Embryonic facial prominence (tissue), 1 donor: Measurements from ENCODE around the gene ZNF326.
A peak's percentile ranks its signal among the peaks of the same experiment; 100 is the strongest.

Experiments used
- DNase-seq: peaks from one replicate; pipeline ENCODE4 v3.0.0-alpha.2; 2016; ENCODE audit errors: extremely low spot score

Gene ZNF326, protein sequence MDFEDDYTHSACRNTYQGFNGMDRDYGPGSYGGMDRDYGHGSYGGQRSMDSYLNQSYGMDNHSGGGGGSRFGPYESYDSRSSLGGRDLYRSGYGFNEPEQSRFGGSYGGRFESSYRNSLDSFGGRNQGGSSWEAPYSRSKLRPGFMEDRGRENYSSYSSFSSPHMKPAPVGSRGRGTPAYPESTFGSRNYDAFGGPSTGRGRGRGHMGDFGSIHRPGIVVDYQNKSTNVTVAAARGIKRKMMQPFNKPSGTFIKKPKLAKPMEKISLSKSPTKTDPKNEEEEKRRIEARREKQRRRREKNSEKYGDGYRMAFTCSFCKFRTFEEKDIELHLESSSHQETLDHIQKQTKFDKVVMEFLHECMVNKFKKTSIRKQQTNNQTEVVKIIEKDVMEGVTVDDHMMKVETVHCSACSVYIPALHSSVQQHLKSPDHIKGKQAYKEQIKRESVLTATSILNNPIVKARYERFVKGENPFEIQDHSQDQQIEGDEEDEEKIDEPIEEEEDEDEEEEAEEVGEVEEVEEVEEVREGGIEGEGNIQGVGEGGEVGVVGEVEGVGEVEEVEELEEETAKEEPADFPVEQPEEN

GRCh38 chr1:89994805-89995597 lies at the start of gene ZNF326:
ZNF326 (plus strand) TSS chr1:89995110; CDS start chr1:89995258, 148 bp downstream.
- peak; percentile 90 for DNase-seq

- DNase-seq = no peak
Measured at GRCh38 chr1:89945852-89946476, 48.9 kb upstream of the ZNF326 start.

DNA sequence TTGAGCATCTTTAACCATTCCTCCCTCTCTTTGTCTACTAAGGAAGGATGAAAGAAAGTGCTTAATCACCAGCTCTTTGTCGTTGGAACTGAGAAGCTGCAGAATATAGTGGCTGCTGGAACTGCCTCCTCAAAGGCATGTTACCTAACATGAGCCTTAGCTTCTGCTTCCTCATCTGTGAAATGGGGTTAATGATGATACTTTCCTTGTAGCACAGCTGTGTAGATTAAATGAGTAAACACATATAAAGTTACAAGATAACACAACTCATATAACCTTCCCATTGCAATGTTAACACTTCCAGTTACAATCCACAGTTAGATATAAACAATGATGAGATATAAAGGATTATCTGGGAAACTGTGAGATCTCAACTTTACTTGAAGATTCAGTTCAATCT lies 48.4 kb upstream of the ZNF326 start:
- no peak for DNase-seq

GRCh38 chr1:89948722-89949345 lies 46.1 kb upstream of the ZNF326 start:
- no peak for DNase-seq

GRCh38 chr1:89949991-89950624 lies 44.8 kb upstream of the ZNF326 start:
- DNase-seq = no peak

GRCh38 chr1:89950703-89951102 lies 44.2 kb upstream of the ZNF326 start:
- no peak for DNase-seq

DNA sequence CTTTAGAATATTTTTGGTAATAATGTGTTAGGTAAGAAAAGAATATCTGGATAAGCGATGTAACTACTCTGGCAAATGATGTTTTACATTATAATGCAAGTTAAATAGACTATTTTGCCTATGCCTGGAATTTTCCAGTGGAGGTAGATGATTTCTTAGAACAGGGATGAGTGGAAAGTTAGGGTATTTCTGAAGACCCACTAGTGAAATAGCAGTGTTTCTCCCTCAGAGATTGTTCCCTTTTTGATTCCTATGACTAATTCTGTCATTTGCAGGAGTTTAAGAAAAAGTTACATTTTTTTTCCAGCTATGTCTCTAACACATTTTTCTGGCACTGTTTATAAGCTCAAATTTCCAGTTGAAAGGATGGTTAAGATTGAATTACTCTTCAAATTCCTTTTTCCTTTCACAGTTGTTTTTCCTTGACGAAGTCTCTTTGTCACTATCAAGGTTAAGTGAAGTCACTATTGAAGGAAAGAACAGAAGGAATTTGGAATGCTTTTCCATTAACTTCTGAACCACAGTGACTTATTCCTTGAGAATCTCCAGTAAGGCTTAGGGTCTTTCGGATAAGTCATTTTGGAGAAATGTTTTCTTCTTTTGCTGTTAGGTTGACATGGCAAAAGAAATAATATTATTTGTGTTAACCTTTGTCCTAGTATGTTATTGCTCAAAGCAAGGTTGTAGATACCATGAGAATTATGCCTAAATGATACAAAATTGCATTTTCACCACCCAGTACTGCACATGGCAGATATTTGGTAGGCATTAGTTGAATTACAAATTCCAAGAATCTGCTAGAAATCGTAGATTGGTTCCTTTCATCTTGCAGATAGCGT lies 42.9 kb upstream of the ZNF326 start:
- DNase-seq = no peak

DNA sequence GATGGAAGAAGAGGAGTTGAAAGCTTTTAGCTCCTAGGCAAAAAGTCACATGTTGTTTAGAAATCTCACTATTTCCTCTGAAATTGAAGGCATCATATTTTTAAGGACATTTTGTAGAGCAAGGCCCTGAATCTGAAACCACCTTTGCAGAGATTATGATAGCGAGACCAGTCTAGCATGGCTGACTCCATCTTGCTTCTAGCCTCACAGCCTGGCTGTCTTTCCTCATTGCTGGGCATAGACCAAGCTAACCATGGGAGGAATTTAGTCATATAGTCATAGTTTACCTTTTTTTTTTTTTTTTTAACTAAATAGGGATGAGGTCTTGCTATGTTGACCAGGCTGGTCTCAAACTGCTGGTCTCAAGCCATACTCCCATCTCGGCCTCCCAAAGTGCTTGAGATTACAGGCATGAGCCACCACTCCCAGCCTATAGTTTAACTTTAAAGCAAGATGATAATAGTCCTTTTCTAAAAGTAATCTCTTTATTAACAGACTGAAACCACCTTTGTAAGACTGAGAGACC lies 42.2 kb upstream of the ZNF326 start:
- DNase-seq = no peak

DNA sequence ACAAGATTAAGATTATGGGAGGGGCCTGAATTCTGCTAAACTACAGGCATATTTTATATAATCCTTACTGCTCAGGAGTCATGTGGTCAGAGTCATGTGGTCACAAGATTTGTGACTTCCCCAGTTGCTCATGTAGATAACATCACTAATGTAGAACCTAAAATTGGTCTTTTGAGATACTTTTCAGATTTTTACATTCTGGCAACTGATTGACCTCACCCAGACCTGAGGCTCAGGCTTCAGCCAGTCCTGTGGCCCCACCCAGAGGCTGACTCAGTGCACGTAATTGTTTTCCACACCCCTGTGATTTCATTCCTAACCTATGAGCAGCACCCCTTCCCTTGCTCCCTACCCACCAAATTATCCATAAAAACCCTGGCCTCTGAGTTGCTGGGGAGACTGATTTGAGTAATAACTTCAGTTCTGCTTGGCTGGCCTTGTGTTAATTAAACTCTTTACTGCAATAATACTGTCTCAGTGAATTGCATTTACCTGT lies 41.7 kb upstream of the ZNF326 start:
- no peak for DNase-seq

DNA sequence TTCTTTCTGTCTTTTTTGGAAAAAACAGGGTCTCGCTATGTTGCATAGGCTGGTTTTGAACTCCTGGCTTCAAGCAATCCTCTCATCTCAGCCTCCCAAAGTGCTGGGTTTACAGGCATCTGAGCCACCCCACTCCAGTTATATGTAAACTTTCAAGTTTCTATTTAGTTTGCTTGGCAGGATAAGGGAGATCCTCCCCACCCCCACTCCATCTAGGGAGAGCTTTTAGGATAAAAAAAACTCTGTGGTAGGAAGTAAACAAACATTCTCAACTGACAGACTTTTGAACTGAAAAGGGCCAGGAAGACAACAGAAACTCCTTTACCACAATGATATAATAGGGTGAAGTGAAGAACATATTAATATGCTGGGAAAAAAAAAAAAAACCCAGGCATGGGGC lies 41.0 kb upstream of the ZNF326 start:
- no peak for DNase-seq

GRCh38 chr1:89954401-89954800 lies 40.5 kb upstream of the ZNF326 start:
- DNase-seq = no peak

DNA sequence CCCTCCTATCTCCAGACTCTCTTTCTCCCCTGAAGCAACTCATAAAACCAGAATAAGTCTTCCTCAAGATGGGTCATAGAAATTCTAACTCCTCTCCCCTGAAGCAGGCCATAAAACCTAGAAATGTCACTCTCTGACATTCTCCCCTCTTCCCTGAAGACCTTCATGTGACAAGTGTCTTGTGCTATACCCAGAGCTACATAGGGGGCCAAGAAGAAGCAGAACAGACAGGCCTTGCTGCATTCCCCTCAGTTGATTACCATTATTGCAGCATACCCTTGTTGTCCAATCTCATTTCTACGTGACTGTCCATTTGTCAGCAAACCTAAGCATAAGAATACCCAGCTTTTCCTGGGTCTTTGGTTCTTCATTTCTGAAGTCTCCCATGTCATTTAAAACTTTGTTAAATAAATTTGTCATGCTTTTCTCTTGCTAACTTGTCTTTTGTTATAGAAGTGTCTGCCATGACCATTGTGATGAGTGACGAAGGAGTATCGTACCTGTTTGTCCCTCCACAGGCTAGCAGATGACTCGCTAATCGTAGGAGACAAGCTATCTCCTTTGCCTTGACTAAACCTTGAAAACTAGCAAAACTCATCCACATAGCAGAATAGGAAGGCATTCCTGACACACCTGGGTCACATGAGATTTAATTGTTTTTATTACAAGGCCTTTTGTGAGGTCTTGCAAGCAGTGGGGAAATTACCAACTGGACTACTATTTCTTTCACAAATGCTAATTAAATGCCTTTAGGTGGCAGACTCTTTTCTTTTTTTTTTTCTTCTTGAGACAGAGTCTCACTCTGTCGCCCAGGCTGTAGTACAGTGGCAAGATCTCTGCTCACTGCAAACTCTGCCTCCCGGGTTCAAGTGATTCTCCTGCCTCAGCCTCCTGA lies 39.4 kb upstream of the ZNF326 start:
- no peak for DNase-seq

GRCh38 chr1:89957107-89957506 lies 37.8 kb upstream of the ZNF326 start:
- DNase-seq = no peak

DNA sequence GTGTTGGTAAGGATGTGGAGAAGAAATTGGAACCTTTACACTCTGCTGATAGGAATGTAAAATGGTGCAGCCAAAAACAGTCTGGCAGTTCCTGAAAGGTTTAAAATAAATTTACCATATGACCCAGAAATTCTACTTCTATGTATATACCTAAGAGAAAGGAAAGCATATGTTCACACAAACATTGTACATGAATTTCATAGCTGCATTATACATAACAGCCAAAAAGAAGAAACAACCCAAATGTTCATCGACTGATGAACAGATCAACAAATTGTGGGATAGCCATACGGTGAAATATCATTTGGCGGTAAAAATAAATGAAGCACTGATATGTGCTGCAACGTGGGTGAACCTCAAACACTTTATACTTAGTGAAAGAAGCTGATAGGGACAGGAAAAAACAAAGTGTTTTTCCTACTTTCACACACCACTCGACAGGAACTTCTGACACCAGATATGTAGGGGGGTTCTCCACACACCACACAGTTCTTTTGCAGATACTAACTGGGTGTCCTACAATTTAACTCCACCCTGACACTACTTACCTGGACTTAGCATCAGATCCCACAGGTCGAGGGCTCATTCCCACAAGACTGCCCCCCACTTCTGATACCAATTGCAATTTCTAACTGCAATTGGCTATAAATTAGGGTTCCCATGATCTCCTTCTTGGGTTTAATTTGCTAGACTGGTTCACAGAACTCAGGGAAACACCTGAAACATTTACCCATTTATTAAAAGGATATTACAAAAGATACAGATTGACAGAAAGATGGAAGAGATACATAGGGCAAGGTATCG lies 35.9 kb upstream of the ZNF326 start:
- no peak for DNase-seq

GRCh38 chr1:89959719-89960118 lies 35.2 kb upstream of the ZNF326 start:
- DNase-seq = no peak

DNA sequence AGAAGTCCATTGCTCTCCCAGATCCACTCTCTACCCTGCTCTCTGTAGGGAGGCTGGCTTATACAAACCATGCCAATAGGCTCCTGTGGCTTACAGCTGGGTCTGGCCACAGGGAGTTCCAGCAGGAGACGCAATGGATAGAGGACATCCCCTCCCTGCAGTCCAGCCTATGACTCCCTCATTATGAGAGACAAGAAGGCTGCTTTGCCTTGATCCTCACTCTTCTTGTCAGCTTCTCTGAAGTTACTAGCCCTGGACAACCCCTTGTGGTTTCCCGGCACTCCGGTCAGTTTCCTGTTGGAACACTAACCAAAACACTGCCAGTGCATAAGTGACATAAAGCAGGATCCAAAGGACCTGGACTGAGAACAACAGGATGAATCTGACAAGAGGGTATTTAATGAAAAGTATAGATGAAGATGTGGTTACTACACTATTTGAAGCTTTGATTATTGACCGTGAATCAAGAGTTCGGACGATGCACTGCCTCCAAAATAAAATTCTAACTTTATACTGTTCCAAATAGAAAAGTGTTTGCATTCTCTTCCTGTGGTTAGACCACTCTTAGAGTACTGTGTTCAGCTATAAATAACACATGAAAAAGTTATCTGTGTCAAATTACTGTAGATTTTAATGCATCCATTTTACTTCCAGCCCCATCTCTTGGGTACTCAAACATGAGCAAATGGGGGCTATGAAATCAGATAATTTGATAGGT lies 32.7 kb upstream of the ZNF326 start:
- DNase-seq = no peak

DNA sequence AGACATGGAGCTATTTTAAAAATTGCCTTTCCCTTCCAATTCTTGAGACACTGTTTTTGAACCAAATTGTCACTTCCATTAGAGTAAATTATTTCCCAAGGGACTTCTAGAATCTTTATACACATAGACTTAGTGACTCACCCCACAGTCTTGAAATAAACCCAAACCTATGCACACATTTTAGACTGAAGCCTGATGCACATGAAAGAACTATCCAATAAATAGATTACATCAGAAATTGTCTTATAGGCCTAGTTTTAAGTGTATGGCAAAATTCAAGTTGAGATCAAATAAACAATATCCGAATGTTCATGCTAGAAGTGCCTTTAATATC lies 32.2 kb upstream of the ZNF326 start:
- no peak for DNase-seq
